Fibroblast of lung (primary cell): Measurements from ENCODE around the gene PLA2G4B. TPM values are rescaled to one million over a fixed set of nuclear protein-coding genes. Genes with fewer than 3 reads are reported as not detected.
A peak's percentile ranks its signal among the peaks of the same experiment; 100 is the strongest.

Experiments used
- DNase-seq, 2 donors: peaks; one replicate each; pipeline versions ENCODE4 v3.0.0 to v3.0.0-alpha.2; 2010; ENCODE audit warnings: low read depth in 2 of 2
- H2AFZ ChIP-seq: 2 replicates; pipeline ENCODE4 v1.5.1; 2012; ENCODE audit warnings: low read length, control low read depth, inconsistent platforms
- H3K27ac ChIP-seq: 2 replicates; pipeline ENCODE4 v1.5.1; 2011; ENCODE audit warnings: low read length, control low read depth; ENCODE audit not compliant: insufficient read depth
- H3K27me3 ChIP-seq: 2 replicates; pipeline ENCODE4 v1.5.1; 2011; ENCODE audit warnings: mild to moderate bottlenecking, low read length; ENCODE audit not compliant: control insufficient read depth, insufficient read depth
- H3K36me3 ChIP-seq: 2 replicates; pipeline ENCODE4 v1.5.1; 2011; ENCODE audit warnings: low read length; ENCODE audit not compliant: control insufficient read depth, insufficient read depth
- H3K4me1 ChIP-seq: 2 replicates; pipeline ENCODE4 v1.5.1; 2011; ENCODE audit warnings: low read length; ENCODE audit not compliant: control insufficient read depth, insufficient read depth; ENCODE audit errors: extremely low read depth
- H3K4me2 ChIP-seq: 2 replicates; pipeline ENCODE4 v1.5.1; 2011; ENCODE audit warnings: low read length, control low read depth; ENCODE audit not compliant: insufficient read depth; ENCODE audit errors: extremely low read depth
- H3K4me3 ChIP-seq, 4 experiments: fragments of 200-600 bp in 1 of 4; sonication (generic) in 1 of 4; replicated peaks in 1 of 4; 2 replicates each; pipeline ENCODE4 v1.5.1; 2011 to 2016; ENCODE audit warnings: low read length in 4 of 4, low read depth in 3 of 4, mild to moderate bottlenecking in 3 of 4, control low read depth in 2 of 4, inconsistent platforms in 1 of 4, mixed read lengths in 1 of 4; ENCODE audit not compliant: insufficient read depth in 1 of 4; ENCODE audit errors: control extremely low read depth in 1 of 4
- H3K79me2 ChIP-seq: 2 replicates; pipeline ENCODE4 v1.5.1; 2012; ENCODE audit warnings: mild to moderate bottlenecking, low read length, inconsistent platforms; ENCODE audit not compliant: control insufficient read depth, insufficient read depth
- H3K9ac ChIP-seq: 2 replicates; pipeline ENCODE4 v1.5.1; 2011; ENCODE audit warnings: mild to moderate bottlenecking, low read length, control low read depth; ENCODE audit not compliant: insufficient read depth
- H3K9me3 ChIP-seq: 2 replicates; pipeline ENCODE4 v1.5.1; 2012; ENCODE audit warnings: low read depth, low read length; ENCODE audit not compliant: control insufficient read depth, insufficient read depth
- H4K20me1 ChIP-seq: 2 replicates; pipeline ENCODE4 v1.5.1; 2011; ENCODE audit warnings: low read length; ENCODE audit not compliant: control insufficient read depth, insufficient read depth; ENCODE audit errors: extremely low read depth
- CTCF ChIP-seq, 2 donors: IDR thresholded peaks in 1 of 2; conservative IDR thresholded peaks in 1 of 2; 1 replicate in 1 of 2; 2 replicates in 1 of 2; pipeline ENCODE4 v1.5.1; 2011 to 2012; ENCODE audit warnings: low read length in 2 of 2, control low read depth in 1 of 2, inconsistent platforms in 1 of 2, low read depth in 1 of 2, mild to moderate bottlenecking in 1 of 2
- EZH2 ChIP-seq: IDR thresholded peaks from 2 replicates; pipeline ENCODE4 v1.5.1; 2012; ENCODE audit warnings: low read length, control low read depth, mild to moderate bottlenecking; ENCODE audit errors: missing control alignments
- polyA plus RNA-seq, 2 donors: library from polyadenylated mRNA; depleted of rRNA in 1 of 2; stranded (reverse) in 1 of 2; unstranded in 1 of 2; fragments of >200 nt; gene quantifications; 2 replicates each; pipeline ENCODE4 v1.2.1, GENCODE V29; 2011 to 2012; ENCODE audit warnings: missing spikeins in 1 of 2
- total RNA-seq: library from RNA; depleted of rRNA; stranded (reverse); fragments of >200 nt; gene quantifications from 2 replicates; pipeline ENCODE4 v1.2.1, GENCODE V29; 2014

The PLA2G4B gene
- total and polyA plus RNA-seq, 2 donors (not counting 1 experiment from before 2014, with no cell fraction given), result 0.99 to 1.2 TPM

GRCh38 chr15:41869770-41870688 lies 31.4 kb downstream of the PLA2G4B start:
- no peak for DNase-seq
- Histone ChIP-seq H3K27me3 (no peaks in the 10 kb centered on the region), H3K9ac (no peak overlapping the region), H3K79me2 (no peaks in the 10 kb centered on the region), H2AFZ (no peak overlapping the region), H3K27ac (no peak overlapping the region), H3K36me3 (no peaks in the 10 kb centered on the region), H4K20me1 (no peaks in the 10 kb centered on the region), H3K4me3 (no peak overlapping the region), H3K4me2 (no peak overlapping the region), H3K4me1 (peaks cover 6% of the 10 kb centered on the region), H3K9me3 (no peaks in the 10 kb centered on the region)
- TF ChIP-seq EZH2 (no peak), CTCF (conservative IDR thresholded peaks at IDR 0.05 in 1 of 2, IDR thresholded peaks at IDR 0.05 in 1 of 2; ENCODE audit: low read depth in 1 of 2, low read length in 2 of 2) (no peak)

GRCh38 chr15:41870689-41871081 lies 32.0 kb downstream of the PLA2G4B start:
- DNase-seq, result peak; percentile 80

More at GRCh38 chr15:41870689-41871081, 32.0 kb downstream of the PLA2G4B start:
- Histone ChIP-seq H3K4me3 (no peak overlapping the region), H3K79me2 (no peaks in the 10 kb centered on the region), H3K4me1 (peaks cover 6% of the 10 kb centered on the region), H3K27me3 (no peaks in the 10 kb centered on the region), H3K36me3 (no peaks in the 10 kb centered on the region), H2AFZ (no peak overlapping the region), H3K9me3 (no peaks in the 10 kb centered on the region), H3K27ac (no peak overlapping the region), H3K9ac (no peak overlapping the region), H4K20me1 (no peaks in the 10 kb centered on the region), H3K4me2 (no peak overlapping the region)
- no peak for TF ChIP-seq EZH2
- no peak for TF ChIP-seq CTCF (conservative IDR thresholded peaks at IDR 0.05 in 1 of 2, IDR thresholded peaks at IDR 0.05 in 1 of 2; ENCODE audit: low read depth in 1 of 2, low read length in 2 of 2)
